GM10266 (cell line): ENCODE data around the gene PRDX4.
"Not testable (repeated sequence)": the region's sequence is repeated elsewhere in the genome, so short reads cannot be mapped to it uniquely, and the experiment has no call there.

ENCODE experiments used
- DNase-seq: peaks from one replicate; pipeline ENCODE4 v3.0.0; 2012; ENCODE audit errors: extremely low spot score
- TF ChIP-seq, protein P1 (sequence below): IDR thresholded peaks from 2 replicates; pipeline ENCODE4 v1.5.1; 2012; ENCODE audit warnings: mild to moderate bottlenecking, low read depth; ENCODE audit not compliant: control insufficient read depth, insufficient read depth; ENCODE audit errors: missing control alignments

The PRDX4 gene

GRCh38 chrX:23670528-23670927, 3.2 kb downstream of the PRDX4 start:
- TF ChIP-seq, protein P1, sequence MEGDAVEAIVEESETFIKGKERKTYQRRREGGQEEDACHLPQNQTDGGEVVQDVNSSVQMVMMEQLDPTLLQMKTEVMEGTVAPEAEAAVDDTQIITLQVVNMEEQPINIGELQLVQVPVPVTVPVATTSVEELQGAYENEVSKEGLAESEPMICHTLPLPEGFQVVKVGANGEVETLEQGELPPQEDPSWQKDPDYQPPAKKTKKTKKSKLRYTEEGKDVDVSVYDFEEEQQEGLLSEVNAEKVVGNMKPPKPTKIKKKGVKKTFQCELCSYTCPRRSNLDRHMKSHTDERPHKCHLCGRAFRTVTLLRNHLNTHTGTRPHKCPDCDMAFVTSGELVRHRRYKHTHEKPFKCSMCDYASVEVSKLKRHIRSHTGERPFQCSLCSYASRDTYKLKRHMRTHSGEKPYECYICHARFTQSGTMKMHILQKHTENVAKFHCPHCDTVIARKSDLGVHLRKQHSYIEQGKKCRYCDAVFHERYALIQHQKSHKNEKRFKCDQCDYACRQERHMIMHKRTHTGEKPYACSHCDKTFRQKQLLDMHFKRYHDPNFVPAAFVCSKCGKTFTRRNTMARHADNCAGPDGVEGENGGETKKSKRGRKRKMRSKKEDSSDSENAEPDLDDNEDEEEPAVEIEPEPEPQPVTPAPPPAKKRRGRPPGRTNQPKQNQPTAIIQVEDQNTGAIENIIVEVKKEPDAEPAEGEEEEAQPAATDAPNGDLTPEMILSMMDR, result no peak
- DNase-seq, result no peak

GRCh38 chrX:23673108-23673507, 5.8 kb downstream of the PRDX4 start:
- TF ChIP-seq, protein P1, result no peak

GRCh38 chrX:23676486-23676885, 9.2 kb downstream of the PRDX4 start:
- not testable (repeated sequence) for DNase-seq

More at GRCh38 chrX:23673108-23673507, 5.8 kb downstream of the PRDX4 start:
- DNase-seq, result no peak

DNA sequence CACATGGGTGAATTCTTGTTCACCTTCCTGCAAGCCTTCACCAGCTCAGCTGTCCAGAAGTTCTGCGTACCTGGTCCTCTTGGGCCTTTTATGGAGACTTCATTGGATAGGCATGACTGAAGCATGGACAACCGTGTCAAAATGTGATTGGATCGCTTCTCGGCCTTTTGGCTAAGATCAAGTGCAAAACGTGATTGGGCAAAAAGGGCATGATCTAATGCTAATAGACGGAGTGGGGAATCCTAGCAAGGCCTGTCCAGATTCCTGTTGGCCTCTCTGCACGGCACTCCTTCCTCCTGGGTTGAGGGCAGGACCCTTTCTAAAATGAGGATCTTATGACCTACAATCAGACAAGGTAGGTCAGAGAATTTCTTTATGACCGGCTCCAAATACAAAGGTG, 24.9 kb downstream of the PRDX4 start:
- no peak for DNase-seq
- TF ChIP-seq, protein P1, result no peak

GRCh38 chrX:23694606-23695005, 27.3 kb downstream of the PRDX4 start:
- TF ChIP-seq, protein P1, result peak; percentile 62
- DNase-seq, result peak; percentile 23

- TF ChIP-seq, protein P1, result no peak
- no peak for DNase-seq
These were observed 32.4 kb downstream of the PRDX4 start for GRCh38 chrX:23699636-23700194.

DNA sequence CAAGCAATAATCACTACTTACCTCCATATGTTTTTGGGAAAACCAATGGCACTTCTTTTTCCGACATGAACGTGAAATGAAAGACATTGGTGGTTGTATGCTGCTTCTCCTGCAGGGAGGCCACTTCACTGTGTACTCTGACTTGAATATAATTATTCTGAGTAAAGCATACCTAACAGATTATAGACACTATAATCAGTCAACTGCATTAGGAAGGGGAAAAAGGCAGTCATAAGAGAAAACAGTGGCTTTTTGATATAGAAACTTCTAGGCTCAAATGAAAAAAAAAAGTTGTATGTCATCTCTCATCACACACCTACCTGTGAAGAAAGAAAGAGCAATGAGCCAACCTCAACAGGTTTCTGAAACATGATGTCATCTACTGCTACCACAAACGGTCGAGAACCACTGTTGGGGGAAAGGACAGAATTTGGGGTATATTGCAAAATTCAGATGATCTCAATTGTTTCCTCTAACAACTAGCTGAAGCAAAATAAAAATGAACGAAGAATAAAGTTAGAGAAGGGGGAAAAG, 37.4 kb downstream of the PRDX4 start:
- TF ChIP-seq, protein P1, result no peak
- no peak for DNase-seq

GRCh38 chrX:23705235-23705634, 37.9 kb downstream of the PRDX4 start:
- TF ChIP-seq, protein P1, result no peak
- no peak for DNase-seq
